K562 (cell line): ENCODE data around the gene ACP4. TPM values are rescaled to one million over a fixed set of nuclear protein-coding genes. Genes with fewer than 3 reads are reported as not detected.

Experiments used
- ATAC-seq: fragments of 200-7000 bp; cut with Tn5 transposase; 3 replicates; pipeline ENCODE4 v1.9.1; 2020; ENCODE audit warnings: moderate library complexity
- BruUV-seq: library from RNA; stranded (reverse); fragments of 400-500 nt; replicated peaks from 2 replicates; lab custom pipeline; 2021; lab: Mats Ljungman, UMichigan
- CTCF ChIA-PET: fragments of 300-600 bp; formaldehyde crosslinking; extraction: SDS; loops from one replicate; lab custom pipeline; 2021; ENCODE audit warnings: low intra/inter-chr PET ratio; lab: Yijun Ruan, JAX
- POLR2A ChIA-PET: fragments of 300-600, 350-650 bp; sonication (Branson Sonifier 250); formaldehyde crosslinking; extraction: SDS; loops from one replicate; lab custom pipeline; 2021; ENCODE audit warnings: antibody characterized with exemption, inconsistent platforms; lab: Yijun Ruan, JAX
- DNase-seq, 4 experiments: peaks; one replicate each; pipeline versions ENCODE4 v3.0.0 to v3.0.0-alpha.2; 2011 to 2018; ENCODE audit warnings: low spot score in 3 of 4, mixed read lengths in 3 of 4; ENCODE audit errors: extremely low read depth in 1 of 4
- FAIRE-seq: peaks from 2 replicates; lab custom pipeline; 2011; peaks lifted over from hg19 to GRCh38; lab: Jason Lieb, UNC
- H2AFZ ChIP-seq: 2 replicates; pipeline ENCODE4 v1.6.0; 2011; ENCODE audit warnings: low read depth, low read length, control low read depth, inconsistent platforms
- H3K27ac ChIP-seq: fragments of 200-600 bp; 3 replicates; pipeline ENCODE4 v1.8.0; 2011; ENCODE audit warnings: low read depth, mild to moderate bottlenecking, control low read depth, inconsistent platforms, low read length, moderate library complexity, mixed read lengths; ENCODE audit errors: extremely low read depth
- H3K27me3 ChIP-seq, 2 experiments: fragments of 300-600 bp in 1 of 2; 2 replicates in 1 of 2; 3 replicates in 1 of 2; pipeline versions ENCODE4 v1.6.0 to v1.8.0; 2011; ENCODE audit warnings: inconsistent platforms in 2 of 2, low read length in 2 of 2, mild to moderate bottlenecking in 1 of 2, mixed read lengths in 1 of 2, moderate library complexity in 1 of 2; ENCODE audit not compliant: control insufficient read depth in 2 of 2, insufficient read depth in 2 of 2
- H3K36me3 ChIP-seq: fragments of 300-600 bp; 3 replicates; pipeline ENCODE4 v1.8.0; 2011; ENCODE audit warnings: mild to moderate bottlenecking, low read length, inconsistent platforms; ENCODE audit not compliant: control insufficient read depth, insufficient read depth
- H3K4me1 ChIP-seq, 2 experiments: fragments of 200-600 bp in 1 of 2; replicated peaks in 1 of 2; 2 replicates in 1 of 2; 3 replicates in 1 of 2; pipeline versions ENCODE4 v1.5.1 to v1.8.0; 2011; ENCODE audit warnings: inconsistent platforms in 2 of 2, low read length in 2 of 2, mild to moderate bottlenecking in 1 of 2, mixed read lengths in 1 of 2, moderate library complexity in 1 of 2; ENCODE audit not compliant: control insufficient read depth in 2 of 2, insufficient read depth in 2 of 2
- H3K4me2 ChIP-seq: 2 replicates; pipeline ENCODE4 v1.6.1; 2011; ENCODE audit warnings: low read length, control low read depth, inconsistent platforms, mixed read lengths; ENCODE audit not compliant: insufficient read depth
- H3K4me3 ChIP-seq: fragments of 200-600 bp; sonication (generic), shearing (Covaris generic); 2 replicates; pipeline ENCODE4 v1.5.1; 2016; ENCODE audit warnings: control low read depth, inconsistent platforms
- H3K79me2 ChIP-seq: fragments of 200-600 bp; 3 replicates; pipeline ENCODE4 v1.8.0; 2011; ENCODE audit warnings: low read length, inconsistent platforms; ENCODE audit not compliant: control insufficient read depth, insufficient read depth
- H3K9ac ChIP-seq, 2 experiments: 2 replicates each; pipeline versions ENCODE4 v1.6.0 to v1.6.1; 2011; ENCODE audit warnings: low read depth in 2 of 2, low read length in 2 of 2, control low read depth in 1 of 2, inconsistent platforms in 1 of 2, mild to moderate bottlenecking in 1 of 2, mixed read lengths in 1 of 2; ENCODE audit not compliant: insufficient read depth in 1 of 2
- H3K9me1 ChIP-seq: one replicate; pipeline ENCODE4 v1.6.0; 2011; ENCODE audit warnings: inconsistent platforms, mild to moderate bottlenecking, low read length, moderate library complexity; ENCODE audit not compliant: control insufficient read depth, insufficient read depth
- H3K9me3 ChIP-seq: replicated peaks from 2 replicates; pipeline ENCODE4 v1.5.1; 2011; ENCODE audit warnings: low read depth, low read length, inconsistent platforms; ENCODE audit not compliant: control insufficient read depth, insufficient read depth
- H4K20me1 ChIP-seq: replicated peaks from 2 replicates; pipeline ENCODE4 v1.6.1; 2011; ENCODE audit warnings: low read length, inconsistent platforms, mixed read lengths; ENCODE audit not compliant: control insufficient read depth, insufficient read depth
- ETV5 ChIP-seq: sonication (generic); formaldehyde crosslinking; IDR thresholded peaks from 2 replicates; pipeline ENCODE4 v1.4.0; 2020; ENCODE audit warnings: low read depth, mild to moderate bottlenecking, missing genetic modification reagents
- KLF16 ChIP-seq: IDR thresholded peaks from 2 replicates; pipeline ENCODE4 v1.6.1; 2016; ENCODE audit warnings: antibody characterized with exemption
- MEIS2 ChIP-seq: fragments of 450-650 bp; IDR thresholded peaks from 2 replicates; pipeline ENCODE4 v1.6.1; 2014; ENCODE audit warnings: mild to moderate bottlenecking; ENCODE audit not compliant: partially characterized antibody
- NFXL1 ChIP-seq: fragments of 450-650 bp; formaldehyde crosslinking; IDR thresholded peaks from 2 replicates; pipeline ENCODE4 v1.4.0; 2021; ENCODE audit warnings: mild to moderate bottlenecking
- SIN3B ChIP-seq: fragments of 450-650 bp; IDR thresholded peaks from 2 replicates; pipeline ENCODE4 v1.6.1; 2017; ENCODE audit warnings: low read depth, mild to moderate bottlenecking, moderate library complexity
- XRCC4 ChIP-seq: IDR thresholded peaks from one replicate; pipeline ENCODE4 v1.6.1; 2011; ENCODE audit not compliant: insufficient read depth, insufficient read length; ENCODE audit errors: extremely low read depth
- ZNF586 ChIP-seq: fragments of 450-650 bp; formaldehyde crosslinking; conservative IDR thresholded peaks from 2 replicates; pipeline ENCODE4 v1.4.0; 2020; ENCODE audit warnings: mild to moderate bottlenecking, moderate library complexity
- WGBS: fragments of 100-300 bp; shearing (Covaris generic); methylation state at CpG from one replicate; pipeline ENCODE4 v1.1.6; 2016; ENCODE audit warnings: low coverage, mixed read lengths; ENCODE audit not compliant: insufficient coverage; ENCODE audit errors: missing lambda C conversion rate; 5-methylcytosine and 5-hydroxymethylcytosine counted together
- in situ Hi-C: fragments of 300-500 bp; cut with MboI; formaldehyde crosslinking; loops from 4 replicates; pipeline ENCODE4 v1.15.0; 2018; ENCODE audit warnings: inconsistent platforms, mixed read lengths
- intact Hi-C: fragments of 100-400 bp; cut with micrococcal nuclease; formaldehyde crosslinking; loops from 2 replicates; pipeline ENCODE4 v1.14.2; 2022
- polyA plus RNA-seq, 8 experiments: library from polyadenylated mRNA; depleted of rRNA in 4 of 8; stranded (reverse) in 5 of 8; unstranded in 3 of 8; fragments of >200 nt; fragmentation: Nextera tagmentation in 2 of 8; fragmentation: Illumina TruSeq in 1 of 8; extraction: Ambion mirVana in 2 of 8; extraction: Trizol in 1 of 8; gene quantifications; 2 replicates each; pipeline versions ENCODE4 v1.2.1 to v1.2.3, GENCODE V29; 2011 to 2014; ENCODE audit warnings: inconsistent platforms in 1 of 8, missing spikeins in 1 of 8
- total RNA-seq, 7 experiments: library from RNA; depleted of rRNA in 6 of 7; stranded (reverse); fragments of >200 nt in 6 of 7; fragmentation: Illumina TruSeq in 2 of 7; extraction: Trizol in 2 of 7; gene quantifications; 2 replicates each; pipeline versions ENCODE4 v1.2.1 to v1.2.3, GENCODE V29; 2011 to 2021; ENCODE audit warnings: low replicate concordance in 1 of 7
- TF ChIP-seq, protein P1 (sequence below): sonication (generic); formaldehyde crosslinking; IDR thresholded peaks from 2 replicates; pipeline ENCODE4 v1.8.0; 2022; ENCODE audit warnings: missing genetic modification reagents, mild to moderate bottlenecking, moderate library complexity, borderline replicate concordance
- TF ChIP-seq, protein P2 (sequence below): fragments of 250-450 bp; sonication (Bioruptor Pico); IDR thresholded peaks from 2 replicates; pipeline ENCODE4 v1.4.0; 2020; ENCODE audit warnings: mild to moderate bottlenecking, moderate library complexity, borderline replicate concordance
- TF ChIP-seq, protein P3 (sequence below): fragments of 450-650 bp; formaldehyde crosslinking; IDR thresholded peaks from 2 replicates; pipeline ENCODE4 v1.4.0; 2022; ENCODE audit warnings: missing genetic modification characterization
- TF ChIP-seq, protein P4 (sequence below), 2 experiments: IDR thresholded peaks in 1 of 2; conservative IDR thresholded peaks in 1 of 2; 2 replicates each; pipeline ENCODE4 v1.6.1; 2016; ENCODE audit warnings: low read depth in 2 of 2, mild to moderate bottlenecking in 1 of 2, missing compliant biosample characterization in 1 of 2, missing genetic modification characterization in 1 of 2, moderate library complexity in 1 of 2
- TF ChIP-seq, protein P5 (sequence below): fragments of 250-450 bp; sonication (Bioruptor Pico); IDR thresholded peaks from 2 replicates; pipeline ENCODE4 v1.8.0; 2022; ENCODE audit warnings: moderate library complexity, mild to moderate bottlenecking, inconsistent platforms

ACP4 gene
- total and polyA plus RNA-seq, 9 of the 15 experiments (the other 6 are each of a cell fraction or from before 2014, with no cell fraction given) = not detected

DNA sequence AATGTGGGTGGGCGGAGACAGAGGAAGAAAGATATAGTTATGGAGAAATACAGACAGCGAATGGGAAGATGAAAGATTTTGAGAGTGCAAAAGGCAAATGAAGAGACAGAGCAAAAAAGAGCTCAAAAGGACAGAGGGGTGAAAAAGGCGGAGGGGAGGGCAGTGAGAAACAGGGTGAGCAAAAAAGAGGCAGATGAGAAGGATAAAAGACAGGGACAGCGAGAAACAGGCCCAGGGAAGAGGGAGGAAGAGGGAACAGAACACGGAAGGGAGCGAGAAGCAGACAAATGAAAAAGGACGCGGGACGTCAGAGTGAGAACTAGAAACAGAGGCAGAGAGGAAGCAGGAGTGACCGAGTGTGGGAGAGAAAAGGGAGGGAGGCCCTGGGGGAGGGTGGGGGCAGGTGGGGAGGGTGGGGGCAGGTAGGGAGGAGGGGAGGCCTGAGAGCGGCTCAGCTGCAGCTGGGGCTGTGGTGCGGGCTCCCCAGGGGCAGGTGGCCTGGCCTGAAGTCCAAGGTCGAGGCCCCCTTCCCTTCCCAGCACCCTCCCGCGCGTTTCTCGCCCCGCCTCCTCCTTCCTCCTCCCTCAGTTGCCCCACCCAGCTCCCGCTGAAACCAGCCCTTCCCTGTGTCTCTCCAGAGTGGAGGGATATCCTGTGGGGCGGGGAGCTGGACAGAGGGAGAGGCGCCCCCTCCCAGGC, 30.5 kb downstream of the ACP4 start:
- H3K9ac ChIP-seq = peak overlapping the region; percentile 66 to 83; a peak in 3 of 4 replicates
- H3K27ac ChIP-seq = peak overlapping the region; percentile 74
- BruUV-seq = no TSS peak
- TF ChIP-seq MEIS2 (no peak), NFXL1 (CRISPR knock-in tag) (no peak), XRCC4 (no peak), KLF16 (no peak), ETV5 (CRISPR knock-in tag) (no peak), SIN3B (no peak), ZNF586 (CRISPR knock-in tag) (no peak)
- TF ChIP-seq, protein P1, sequence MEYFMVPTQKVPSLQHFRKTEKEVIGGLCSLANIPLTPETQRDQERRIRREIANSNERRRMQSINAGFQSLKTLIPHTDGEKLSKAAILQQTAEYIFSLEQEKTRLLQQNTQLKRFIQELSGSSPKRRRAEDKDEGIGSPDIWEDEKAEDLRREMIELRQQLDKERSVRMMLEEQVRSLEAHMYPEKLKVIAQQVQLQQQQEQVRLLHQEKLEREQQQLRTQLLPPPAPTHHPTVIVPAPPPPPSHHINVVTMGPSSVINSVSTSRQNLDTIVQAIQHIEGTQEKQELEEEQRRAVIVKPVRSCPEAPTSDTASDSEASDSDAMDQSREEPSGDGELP (CRISPR knock-in tag) = peak; percentile 51; the same call in 1 of the 2 replicates
- TF ChIP-seq, protein P2, sequence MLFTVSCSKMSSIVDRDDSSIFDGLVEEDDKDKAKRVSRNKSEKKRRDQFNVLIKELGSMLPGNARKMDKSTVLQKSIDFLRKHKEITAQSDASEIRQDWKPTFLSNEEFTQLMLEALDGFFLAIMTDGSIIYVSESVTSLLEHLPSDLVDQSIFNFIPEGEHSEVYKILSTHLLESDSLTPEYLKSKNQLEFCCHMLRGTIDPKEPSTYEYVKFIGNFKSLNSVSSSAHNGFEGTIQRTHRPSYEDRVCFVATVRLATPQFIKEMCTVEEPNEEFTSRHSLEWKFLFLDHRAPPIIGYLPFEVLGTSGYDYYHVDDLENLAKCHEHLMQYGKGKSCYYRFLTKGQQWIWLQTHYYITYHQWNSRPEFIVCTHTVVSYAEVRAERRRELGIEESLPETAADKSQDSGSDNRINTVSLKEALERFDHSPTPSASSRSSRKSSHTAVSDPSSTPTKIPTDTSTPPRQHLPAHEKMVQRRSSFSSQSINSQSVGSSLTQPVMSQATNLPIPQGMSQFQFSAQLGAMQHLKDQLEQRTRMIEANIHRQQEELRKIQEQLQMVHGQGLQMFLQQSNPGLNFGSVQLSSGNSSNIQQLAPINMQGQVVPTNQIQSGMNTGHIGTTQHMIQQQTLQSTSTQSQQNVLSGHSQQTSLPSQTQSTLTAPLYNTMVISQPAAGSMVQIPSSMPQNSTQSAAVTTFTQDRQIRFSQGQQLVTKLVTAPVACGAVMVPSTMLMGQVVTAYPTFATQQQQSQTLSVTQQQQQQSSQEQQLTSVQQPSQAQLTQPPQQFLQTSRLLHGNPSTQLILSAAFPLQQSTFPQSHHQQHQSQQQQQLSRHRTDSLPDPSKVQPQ (CRISPR knock-in tag) = no peak
- TF ChIP-seq, protein P3, sequence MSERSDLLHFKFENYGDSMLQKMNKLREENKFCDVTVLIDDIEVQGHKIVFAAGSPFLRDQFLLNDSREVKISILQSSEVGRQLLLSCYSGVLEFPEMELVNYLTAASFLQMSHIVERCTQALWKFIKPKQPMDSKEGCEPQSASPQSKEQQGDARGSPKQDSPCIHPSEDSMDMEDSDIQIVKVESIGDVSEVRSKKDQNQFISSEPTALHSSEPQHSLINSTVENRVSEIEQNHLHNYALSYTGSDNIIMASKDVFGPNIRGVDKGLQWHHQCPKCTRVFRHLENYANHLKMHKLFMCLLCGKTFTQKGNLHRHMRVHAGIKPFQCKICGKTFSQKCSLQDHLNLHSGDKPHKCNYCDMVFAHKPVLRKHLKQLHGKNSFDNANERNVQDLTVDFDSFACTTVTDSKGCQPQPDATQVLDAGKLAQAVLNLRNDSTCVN (CRISPR knock-in tag) = peak; percentile 91; the same call in 1 of the 2 replicates
- TF ChIP-seq, protein P4, sequence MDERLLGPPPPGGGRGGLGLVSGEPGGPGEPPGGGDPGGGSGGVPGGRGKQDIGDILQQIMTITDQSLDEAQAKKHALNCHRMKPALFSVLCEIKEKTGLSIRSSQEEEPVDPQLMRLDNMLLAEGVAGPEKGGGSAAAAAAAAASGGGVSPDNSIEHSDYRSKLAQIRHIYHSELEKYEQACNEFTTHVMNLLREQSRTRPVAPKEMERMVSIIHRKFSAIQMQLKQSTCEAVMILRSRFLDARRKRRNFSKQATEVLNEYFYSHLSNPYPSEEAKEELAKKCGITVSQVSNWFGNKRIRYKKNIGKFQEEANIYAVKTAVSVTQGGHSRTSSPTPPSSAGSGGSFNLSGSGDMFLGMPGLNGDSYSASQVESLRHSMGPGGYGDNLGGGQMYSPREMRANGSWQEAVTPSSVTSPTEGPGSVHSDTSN (CRISPR knock-in tag; IDR thresholded peaks at IDR 0.05; ENCODE audit: low read depth) = no peak
- TF ChIP-seq, protein P4 (tag; conservative IDR thresholded peaks at IDR 0.05; ENCODE audit: low read depth) = no peak
- TF ChIP-seq, protein P5, sequence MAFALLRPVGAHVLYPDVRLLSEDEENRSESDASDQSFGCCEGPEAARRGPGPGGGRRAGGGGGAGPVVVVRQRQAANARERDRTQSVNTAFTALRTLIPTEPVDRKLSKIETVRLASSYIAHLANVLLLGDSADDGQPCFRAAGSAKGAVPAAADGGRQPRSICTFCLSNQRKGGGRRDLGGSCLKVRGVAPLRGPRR (CRISPR knock-in tag) = no peak

More for the DNA sequence above, 30.5 kb downstream of the ACP4 start:
- no peaks in the 10 kb centered on the region for H3K36me3 ChIP-seq
- in situ Hi-C loops = no loop called here
- DNase-seq (peak; percentile 78 to 87 (median 85)), FAIRE-seq (peak; percentile 69), ATAC-seq (peak; percentile 57)
- H3K4me1 ChIP-seq = peaks cover 57 to 77% of the 10 kb centered on the region in 2 experiments
- WGBS = 4% methylated on average over 9 of the region's 21 CpGs
- H3K4me3 ChIP-seq = peak overlapping the region; percentile 25; the same call in 1 of the 2 replicates
- POLR2A ChIA-PET = interaction anchor here (0.6 to 8.6 kb wide), 9 partner anchors 9 to 89 kb away, joined by 3 to 70 read pairs (median 3); partner anchors contain the start of gene KLK15
- 0 out of 3 replicates have a peak, but pooled peaks cover 6% of the 10 kb centered on the region for H3K79me2 ChIP-seq
- peak overlapping the region; percentile 92 for H2AFZ ChIP-seq
- CTCF ChIA-PET = no interaction called here
- intact Hi-C loops = no loop called here
- H3K9me1 ChIP-seq = peaks cover 2% of the 10 kb centered on the region
- H3K4me2 ChIP-seq = peak overlapping the region; percentile 79
- H4K20me1 ChIP-seq = no peaks in the 10 kb centered on the region
- H3K27me3 ChIP-seq = no peaks in the 10 kb centered on the region
- H3K9me3 ChIP-seq = no peaks in the 10 kb centered on the region
